ACHN (cell line): ENCODE measurements around the gene PRKAR1A.
"Not testable (repeated sequence)": the region's sequence is repeated elsewhere in the genome, so short reads cannot be mapped to it uniquely, and the experiment has no call there.

Experiments used
- DNase-seq: peaks from one replicate; pipeline ENCODE4 v3.0.0-alpha.2; 2015
- in situ Hi-C: cut with HindIII; loops from 2 replicates; pipeline ENCODE4 v1.10.0; 2017; ENCODE audit warnings: low sequenced_read_pairs, low pct_ligation_motif_present, low pct_unique_long_range_greater_than_20kb

The PRKAR1A gene

GRCh38 chr17:68570526-68570925, 58.3 kb downstream of the PRKAR1A start:
- in situ Hi-C loops, result no loop called here
- DNase-seq, result no peak

- in situ Hi-C loops, result no loop called here
- no peak for DNase-seq
Observed at GRCh38 chr17:68572138-68572842, 60.1 kb downstream of the PRKAR1A start.

- in situ Hi-C loops, result no loop called here
- DNase-seq, result no peak
Observed at GRCh38 chr17:68573338-68573737, 61.1 kb downstream of the PRKAR1A start.

GRCh38 chr17:68576137-68576536, 63.9 kb downstream of the PRKAR1A start:
- DNase-seq, result no peak
- in situ Hi-C loops, result no loop called here

GRCh38 chr17:68576811-68577496, 64.7 kb downstream of the PRKAR1A start:
- no peak for DNase-seq
- in situ Hi-C loops, result no loop called here

- in situ Hi-C loops, result no loop called here
- no peak for DNase-seq
Observed at GRCh38 chr17:68577497-68577821, 65.2 kb downstream of the PRKAR1A start.

- in situ Hi-C loops, result no loop called here
- no peak for DNase-seq
Observed at GRCh38 chr17:68578236-68578635, 66.0 kb downstream of the PRKAR1A start.

- DNase-seq, result no peak
- in situ Hi-C loops, result no loop called here
Observed at GRCh38 chr17:68579194-68579927, 67.1 kb downstream of the PRKAR1A start.

GRCh38 chr17:68580236-68580770, 68.1 kb downstream of the PRKAR1A start:
- no peak for DNase-seq
- in situ Hi-C loops, result no loop called here

GRCh38 chr17:68581863-68582645, 69.8 kb downstream of the PRKAR1A start:
- no peak for DNase-seq
- in situ Hi-C loops, result no loop called here

GRCh38 chr17:68582867-68583266, 70.6 kb downstream of the PRKAR1A start:
- DNase-seq, in situ Hi-C loops: not testable (repeated sequence)

- DNase-seq, result no peak
- in situ Hi-C loops, result no loop called here
Observed at GRCh38 chr17:68584581-68585303, 72.5 kb downstream of the PRKAR1A start.

GRCh38 chr17:68585643-68586042, 73.4 kb downstream of the PRKAR1A start:
- DNase-seq, result no peak
- in situ Hi-C loops, result no loop called here

- in situ Hi-C loops, result no loop called here
Observed at GRCh38 chr17:68587026-68587425, 74.8 kb downstream of the PRKAR1A start.

GRCh38 chr17:68587847-68588246, 75.6 kb downstream of the PRKAR1A start:
- in situ Hi-C loops, result no loop called here
- no peak for DNase-seq

More at GRCh38 chr17:68587026-68587425, 74.8 kb downstream of the PRKAR1A start:
- no peak for DNase-seq

GRCh38 chr17:68588362-68588761, 76.1 kb downstream of the PRKAR1A start:
- no peak for DNase-seq
- in situ Hi-C loops, result no loop called here

GRCh38 chr17:68589086-68589485, 76.9 kb downstream of the PRKAR1A start:
- DNase-seq, result no peak

GRCh38 chr17:68591583-68591982, 79.4 kb downstream of the PRKAR1A start:
- in situ Hi-C loops, result no loop called here
- no peak for DNase-seq

More at GRCh38 chr17:68589086-68589485, 76.9 kb downstream of the PRKAR1A start:
- in situ Hi-C loops, result no loop called here
